Activated naive CD8-positive, alpha-beta T cell treated with anti-CD3 and anti-CD28 coated beads, Interleukin-2, amount 50 U/mL, for 24 hours (primary cell): ENCODE data around the gene STK32B.
A peak's percentile ranks its signal among the peaks of the same experiment; 100 is the strongest.
"Not testable (repeated sequence)": the region's sequence is repeated elsewhere in the genome, so short reads cannot be mapped to it uniquely, and the experiment has no call there.

ENCODE experiments used
- ATAC-seq: fragments of 150-1000 bp; cut with Tn5 transposase; one replicate; pipeline ENCODE4 v1.10.0; 2021
- DNase-seq: peaks from one replicate; pipeline ENCODE4 v3.0.0; 2021
- H3K27ac Mint-ChIP-seq: one replicate; pipeline ENCODE4 v1.8.0; 2021; ENCODE audit warnings: mild to moderate bottlenecking, mixed read lengths
- H3K27me3 Mint-ChIP-seq: one replicate; pipeline ENCODE4 v1.8.0; 2021; ENCODE audit warnings: mixed read lengths
- H3K36me3 Mint-ChIP-seq: one replicate; pipeline ENCODE4 v1.8.0; 2021; ENCODE audit warnings: low read depth, mixed read lengths
- H3K4me1 Mint-ChIP-seq: one replicate; pipeline ENCODE4 v1.8.0; 2021; ENCODE audit warnings: mixed read lengths
- H3K4me3 Mint-ChIP-seq: one replicate; pipeline ENCODE4 v1.8.0; 2021; ENCODE audit warnings: mild to moderate bottlenecking, moderate library complexity, mixed read lengths
- H3K9me3 Mint-ChIP-seq: one replicate; pipeline ENCODE4 v1.8.0; 2021; ENCODE audit warnings: mixed read lengths

Gene STK32B

DNA sequence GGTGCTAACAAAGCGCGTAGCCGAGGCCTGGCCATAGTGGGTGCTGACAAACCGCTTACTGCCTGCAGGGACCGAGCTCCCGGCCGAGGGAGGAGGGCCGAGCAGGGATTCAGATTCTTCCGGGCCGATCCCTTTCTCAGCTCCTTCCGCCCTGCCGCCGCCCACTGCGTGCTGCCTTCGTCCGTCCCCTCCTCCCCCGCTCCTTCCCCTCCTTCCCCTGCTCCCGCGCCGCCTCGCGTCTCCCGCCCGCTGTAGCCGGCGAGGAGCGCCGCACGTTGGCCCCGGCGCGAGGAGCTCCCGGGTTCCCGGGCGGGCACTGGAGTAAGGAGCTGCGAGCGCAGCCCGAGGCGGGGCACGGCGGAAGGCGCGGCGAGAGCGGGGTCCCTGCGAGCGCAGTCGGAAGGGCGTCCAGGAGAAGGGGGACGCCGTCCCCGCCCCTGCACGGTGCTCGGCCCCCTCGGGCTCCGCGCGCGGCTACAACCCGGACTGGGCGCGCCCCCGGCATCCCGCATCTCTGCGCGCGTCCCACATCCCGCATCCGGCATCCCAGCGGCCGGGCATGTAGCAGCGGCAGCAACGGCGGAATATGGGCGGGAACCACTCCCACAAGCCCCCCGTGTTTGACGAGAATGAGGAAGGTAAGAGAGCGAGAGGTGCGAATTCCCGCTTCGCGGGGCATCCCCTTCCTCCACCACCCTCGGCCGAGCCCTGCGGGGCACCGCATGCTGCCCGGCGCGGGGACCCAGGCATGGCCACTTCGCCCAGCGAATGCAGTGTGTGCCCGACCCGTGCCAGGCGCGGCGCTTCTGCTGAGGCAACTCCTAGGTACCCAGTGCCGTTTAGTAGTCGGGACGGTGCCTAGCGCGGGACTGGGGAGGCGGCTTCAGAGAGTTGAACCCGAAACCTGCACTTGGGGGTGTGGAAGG, at the start of gene STK32B:
TSS of gene STK32B (plus strand) at position 203 of the 926 bp plus-strand sequence.
- no peaks in the 10 kb centered on the region for H3K36me3 Mint-ChIP-seq
- peaks cover 38% of the 10 kb centered on the region for H3K27me3 Mint-ChIP-seq
- H3K9me3 Mint-ChIP-seq, result no peaks in the 10 kb centered on the region
- H3K27ac Mint-ChIP-seq, result no peak within 1 kb of the TSS
- ATAC-seq (peak; percentile 33), DNase-seq (peak; percentile 16)
- peaks cover 13% of the 10 kb centered on the region for H3K4me1 Mint-ChIP-seq
- peak within 1 kb of the TSS; percentile 74 for H3K4me3 Mint-ChIP-seq

GRCh38 chr4:5001641-5002040, 49.6 kb upstream of the STK32B start:
- H3K9me3 Mint-ChIP-seq, H3K36me3 Mint-ChIP-seq, H3K27ac Mint-ChIP-seq, ATAC-seq, H3K4me3 Mint-ChIP-seq, H3K4me1 Mint-ChIP-seq, DNase-seq: not testable (repeated sequence)
- peaks cover 28% of the 10 kb centered on the region for H3K27me3 Mint-ChIP-seq

DNA sequence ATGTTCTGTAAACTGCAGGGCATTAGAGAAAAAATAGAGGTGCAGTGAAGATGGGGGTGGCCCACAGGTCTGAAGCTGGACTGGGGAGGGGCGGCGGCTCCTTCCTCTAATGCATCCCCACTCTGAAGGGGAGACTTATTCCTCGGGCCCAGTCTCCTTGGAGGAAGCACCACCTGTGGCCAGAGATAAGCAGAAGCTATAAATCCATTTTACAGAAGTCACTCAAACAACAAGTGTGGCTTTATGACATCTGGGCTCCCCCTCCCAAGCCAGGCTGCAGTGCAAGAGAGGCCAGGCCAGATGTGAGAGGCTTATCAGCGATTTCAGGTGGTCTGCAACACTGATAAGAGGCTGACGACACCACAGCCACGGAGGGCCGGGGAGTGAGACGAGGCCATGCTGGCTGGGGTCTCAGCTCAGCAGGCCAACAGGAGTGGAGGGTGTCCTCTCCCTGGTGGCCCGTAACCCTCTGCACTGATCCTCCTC, 47.9 kb upstream of the STK32B start:
- no peak for DNase-seq
- no peak for ATAC-seq
- Mint-ChIP-seq H3K27me3 (peaks cover 28% of the 10 kb centered on the region), H3K4me3 (no peak overlapping the region), H3K36me3 (no peaks in the 10 kb centered on the region), H3K4me1 (no peaks in the 10 kb centered on the region), H3K27ac (no peak overlapping the region), H3K9me3 (no peaks in the 10 kb centered on the region)

- Mint-ChIP-seq H3K4me1 (no peaks in the 10 kb centered on the region), H3K4me3 (no peak overlapping the region), H3K27me3 (peaks cover 28% of the 10 kb centered on the region), H3K9me3 (no peaks in the 10 kb centered on the region), H3K27ac (no peak overlapping the region), H3K36me3 (no peaks in the 10 kb centered on the region)
- no peak for DNase-seq
- no peak for ATAC-seq
Observed at GRCh38 chr4:5003918-5004317, 47.4 kb upstream of the STK32B start.

GRCh38 chr4:5004496-5004895, 46.8 kb upstream of the STK32B start:
- no peaks in the 10 kb centered on the region for H3K36me3 Mint-ChIP-seq
- H3K4me1 Mint-ChIP-seq, result no peaks in the 10 kb centered on the region
- no peaks in the 10 kb centered on the region for H3K9me3 Mint-ChIP-seq
- H3K4me3 Mint-ChIP-seq, result no peak overlapping the region
- H3K27me3 Mint-ChIP-seq, result peaks cover 31% of the 10 kb centered on the region
- no peak for DNase-seq
- ATAC-seq, result no peak
- H3K27ac Mint-ChIP-seq, result no peak overlapping the region

- not testable (repeated sequence) for H3K4me1 Mint-ChIP-seq, ATAC-seq
Observed at GRCh38 chr4:5006932-5007331, 44.3 kb upstream of the STK32B start.

GRCh38 chr4:5009796-5010195, 41.5 kb upstream of the STK32B start:
- DNase-seq, result no peak
- Mint-ChIP-seq H3K27ac (no peak overlapping the region), H3K4me3 (no peak overlapping the region), H3K27me3 (peaks cover 21% of the 10 kb centered on the region), H3K36me3 (no peaks in the 10 kb centered on the region), H3K9me3 (no peaks in the 10 kb centered on the region), H3K4me1 (no peaks in the 10 kb centered on the region)
- no peak for ATAC-seq

More at GRCh38 chr4:5006932-5007331, 44.3 kb upstream of the STK32B start:
- not testable (repeated sequence) for DNase-seq, H3K4me3 Mint-ChIP-seq, H3K9me3 Mint-ChIP-seq, H3K36me3 Mint-ChIP-seq, H3K27ac Mint-ChIP-seq
- H3K27me3 Mint-ChIP-seq, result peaks cover 24% of the 10 kb centered on the region

DNA sequence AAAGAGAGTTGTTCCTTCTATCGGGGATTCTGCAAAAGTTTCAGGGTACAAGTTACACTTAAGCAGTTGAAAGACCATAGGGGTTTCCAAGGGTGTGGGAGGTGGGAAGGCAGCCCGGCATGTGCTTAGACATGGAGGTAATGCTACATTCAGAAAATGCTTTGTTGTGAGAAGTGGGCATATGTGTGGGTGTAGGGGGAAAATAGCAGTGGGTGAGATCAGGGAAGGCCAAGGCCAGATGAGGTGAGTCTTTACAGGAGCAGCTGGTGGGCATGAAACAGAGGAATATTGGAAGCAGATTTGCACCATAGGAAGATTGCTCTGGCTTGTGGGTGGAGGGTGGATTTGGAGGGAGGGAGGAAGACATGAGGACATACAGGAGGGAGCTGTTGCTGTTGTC, 40.3 kb upstream of the STK32B start:
- DNase-seq (no peak), ATAC-seq (no peak)
- Mint-ChIP-seq H3K27me3 (peaks cover 18% of the 10 kb centered on the region), H3K36me3 (no peaks in the 10 kb centered on the region), H3K4me3 (no peak overlapping the region), H3K9me3 (no peaks in the 10 kb centered on the region), H3K4me1 (no peaks in the 10 kb centered on the region), H3K27ac (no peak overlapping the region)

GRCh38 chr4:5012244-5012898, 38.9 kb upstream of the STK32B start:
- ATAC-seq (no peak), DNase-seq (no peak)
- Mint-ChIP-seq H3K9me3 (no peaks in the 10 kb centered on the region), H3K36me3 (no peaks in the 10 kb centered on the region), H3K4me3 (no peak overlapping the region), H3K4me1 (no peaks in the 10 kb centered on the region), H3K27ac (no peak overlapping the region), H3K27me3 (peaks cover 20% of the 10 kb centered on the region)

- Mint-ChIP-seq H3K36me3 (no peaks in the 10 kb centered on the region), H3K4me3 (no peak overlapping the region), H3K9me3 (no peaks in the 10 kb centered on the region), H3K27me3 (peaks cover 20% of the 10 kb centered on the region), H3K27ac (no peak overlapping the region), H3K4me1 (no peaks in the 10 kb centered on the region)
- ATAC-seq (no peak), DNase-seq (no peak)
Observed at GRCh38 chr4:5012958-5013357, 38.3 kb upstream of the STK32B start.

DNA sequence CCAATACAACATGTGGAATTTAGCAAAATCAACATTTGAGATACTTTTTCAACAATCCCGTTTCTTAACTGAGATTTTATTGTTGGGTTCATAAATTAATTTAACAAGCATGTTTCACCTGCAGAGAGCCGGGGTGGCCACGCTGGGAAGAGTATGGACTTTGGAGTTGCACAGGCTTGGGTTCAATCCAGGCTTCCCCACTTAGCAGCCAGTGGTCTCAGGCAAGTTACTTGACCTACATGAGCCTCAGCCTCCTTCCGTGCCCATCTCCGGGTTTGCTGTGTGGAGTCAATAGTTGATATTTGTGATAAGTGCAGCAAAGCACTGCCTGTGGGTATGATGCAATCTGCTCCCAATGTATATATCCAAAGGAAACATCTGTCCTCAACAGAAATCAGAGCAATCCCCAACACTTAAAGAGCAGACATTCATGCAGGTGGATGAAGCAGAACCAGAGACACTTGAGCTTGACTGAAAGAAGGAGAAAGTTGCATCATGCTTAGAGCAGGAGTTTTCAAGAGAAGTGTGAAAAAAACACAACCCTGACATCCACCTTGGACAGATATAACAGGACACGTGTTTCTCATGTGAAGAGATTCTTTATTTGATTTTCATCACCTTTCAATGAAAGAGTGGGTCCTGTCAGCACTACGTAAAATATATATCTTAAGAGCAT, 37.1 kb upstream of the STK32B start:
- no peaks in the 10 kb centered on the region for H3K9me3 Mint-ChIP-seq
- no peak overlapping the region for H3K4me3 Mint-ChIP-seq
- peaks cover 24% of the 10 kb centered on the region for H3K27me3 Mint-ChIP-seq
- H3K27ac Mint-ChIP-seq, result no peak overlapping the region
- no peak for ATAC-seq
- DNase-seq, result no peak
- peaks cover 2% of the 10 kb centered on the region for H3K4me1 Mint-ChIP-seq
- no peaks in the 10 kb centered on the region for H3K36me3 Mint-ChIP-seq

- Mint-ChIP-seq H3K27me3 (peaks cover 13% of the 10 kb centered on the region), H3K27ac (no peak overlapping the region)
- no peak for DNase-seq
Observed at GRCh38 chr4:5018096-5018495, 33.2 kb upstream of the STK32B start.

GRCh38 chr4:5018603-5019002, 32.7 kb upstream of the STK32B start:
- no peak for DNase-seq
- no peak overlapping the region for H3K27ac Mint-ChIP-seq
- no peak for ATAC-seq
- peaks cover 10% of the 10 kb centered on the region for H3K27me3 Mint-ChIP-seq
- H3K9me3 Mint-ChIP-seq, result peaks cover 4% of the 10 kb centered on the region
- peaks cover 2% of the 10 kb centered on the region for H3K4me1 Mint-ChIP-seq
- H3K36me3 Mint-ChIP-seq, result no peaks in the 10 kb centered on the region
- H3K4me3 Mint-ChIP-seq, result no peak overlapping the region

More at GRCh38 chr4:5018096-5018495, 33.2 kb upstream of the STK32B start:
- ATAC-seq, result no peak
- H3K4me1 Mint-ChIP-seq, result peaks cover 2% of the 10 kb centered on the region
- H3K36me3 Mint-ChIP-seq, result no peaks in the 10 kb centered on the region
- H3K4me3 Mint-ChIP-seq, result no peak overlapping the region
- H3K9me3 Mint-ChIP-seq, result peaks cover 4% of the 10 kb centered on the region

DNA sequence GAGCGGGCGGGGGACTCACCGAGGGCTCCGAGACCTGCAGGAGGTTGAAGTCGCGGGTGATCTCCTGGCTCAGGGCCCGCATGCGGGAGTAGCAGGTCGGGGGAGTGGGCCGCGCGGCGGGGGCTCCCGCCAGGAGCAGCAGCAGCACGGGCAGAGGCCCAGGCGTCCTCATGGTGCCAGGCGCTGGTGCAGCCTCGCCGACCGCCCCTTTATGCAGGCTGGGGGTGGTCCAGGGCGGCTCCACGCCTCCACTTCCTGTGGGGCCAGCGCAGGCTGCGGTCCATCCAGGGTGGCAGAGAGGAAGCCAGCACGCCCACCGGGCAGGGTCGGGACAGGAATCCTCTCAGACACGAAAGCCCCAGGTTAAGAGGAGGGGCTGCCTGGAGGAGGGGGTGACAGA, 32.0 kb upstream of the STK32B start, which contains the start of gene CYTL1:
TSS of gene CYTL1 (minus strand) at position 185 of the 400 bp plus-strand sequence. CDS start at position 172, 13 bp downstream.
- no peak for DNase-seq
- no peak for ATAC-seq
- H3K36me3 Mint-ChIP-seq, result no peaks in the 10 kb centered on the region
- peaks cover 8% of the 10 kb centered on the region for H3K27me3 Mint-ChIP-seq
- H3K27ac Mint-ChIP-seq, result no peak within 1 kb of the TSS
- H3K4me3 Mint-ChIP-seq, result no peak within 1 kb of the TSS
- peaks cover 4% of the 10 kb centered on the region for H3K9me3 Mint-ChIP-seq
- H3K4me1 Mint-ChIP-seq, result peaks cover 2% of the 10 kb centered on the region
